ENCODE results near the gene GPR17. TPM values are rescaled to one million over a fixed set of nuclear protein-coding genes. Genes with fewer than 3 reads are reported as not detected.

GPR17 gene
- total and polyA plus RNA-seq, 4 donors: 0.03 to 0.14 (median 0.07) TPM; not detected in 1

GRCh38 chr2:127597046-127597983, 48.6 kb upstream of the GPR17 start:
- WGBS: 89% methylated on average over 17 of the region's 17 CpGs
- TF ChIP-seq, protein P1, sequence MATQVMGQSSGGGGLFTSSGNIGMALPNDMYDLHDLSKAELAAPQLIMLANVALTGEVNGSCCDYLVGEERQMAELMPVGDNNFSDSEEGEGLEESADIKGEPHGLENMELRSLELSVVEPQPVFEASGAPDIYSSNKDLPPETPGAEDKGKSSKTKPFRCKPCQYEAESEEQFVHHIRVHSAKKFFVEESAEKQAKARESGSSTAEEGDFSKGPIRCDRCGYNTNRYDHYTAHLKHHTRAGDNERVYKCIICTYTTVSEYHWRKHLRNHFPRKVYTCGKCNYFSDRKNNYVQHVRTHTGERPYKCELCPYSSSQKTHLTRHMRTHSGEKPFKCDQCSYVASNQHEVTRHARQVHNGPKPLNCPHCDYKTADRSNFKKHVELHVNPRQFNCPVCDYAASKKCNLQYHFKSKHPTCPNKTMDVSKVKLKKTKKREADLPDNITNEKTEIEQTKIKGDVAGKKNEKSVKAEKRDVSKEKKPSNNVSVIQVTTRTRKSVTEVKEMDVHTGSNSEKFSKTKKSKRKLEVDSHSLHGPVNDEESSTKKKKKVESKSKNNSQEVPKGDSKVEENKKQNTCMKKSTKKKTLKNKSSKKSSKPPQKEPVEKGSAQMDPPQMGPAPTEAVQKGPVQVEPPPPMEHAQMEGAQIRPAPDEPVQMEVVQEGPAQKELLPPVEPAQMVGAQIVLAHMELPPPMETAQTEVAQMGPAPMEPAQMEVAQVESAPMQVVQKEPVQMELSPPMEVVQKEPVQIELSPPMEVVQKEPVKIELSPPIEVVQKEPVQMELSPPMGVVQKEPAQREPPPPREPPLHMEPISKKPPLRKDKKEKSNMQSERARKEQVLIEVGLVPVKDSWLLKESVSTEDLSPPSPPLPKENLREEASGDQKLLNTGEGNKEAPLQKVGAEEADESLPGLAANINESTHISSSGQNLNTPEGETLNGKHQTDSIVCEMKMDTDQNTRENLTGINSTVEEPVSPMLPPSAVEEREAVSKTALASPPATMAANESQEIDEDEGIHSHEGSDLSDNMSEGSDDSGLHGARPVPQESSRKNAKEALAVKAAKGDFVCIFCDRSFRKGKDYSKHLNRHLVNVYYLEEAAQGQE (IDR thresholded peaks at IDR 0.05): no peak
- TF ChIP-seq RXRA (IDR thresholded peaks at IDR 0.05) (no peak), FOXA1 (IDR thresholded peaks at IDR 0.05) (no peak), HNF4A (conservative IDR thresholded peaks at IDR 0.05) (no peak), RAD21 (IDR thresholded peaks at IDR 0.05) (no peak), SP1 (IDR thresholded peaks at IDR 0.05) (no peak), YY1 (IDR thresholded peaks at IDR 0.05) (no peak), EGR1 (IDR thresholded peaks at IDR 0.05; ENCODE audit: low read depth in 2 of 2) (no peak), ATF3 (IDR thresholded peaks at IDR 0.05) (no peak), FOXA2 (IDR thresholded peaks at IDR 0.05) (no peak)
- TF ChIP-seq, protein P2, sequence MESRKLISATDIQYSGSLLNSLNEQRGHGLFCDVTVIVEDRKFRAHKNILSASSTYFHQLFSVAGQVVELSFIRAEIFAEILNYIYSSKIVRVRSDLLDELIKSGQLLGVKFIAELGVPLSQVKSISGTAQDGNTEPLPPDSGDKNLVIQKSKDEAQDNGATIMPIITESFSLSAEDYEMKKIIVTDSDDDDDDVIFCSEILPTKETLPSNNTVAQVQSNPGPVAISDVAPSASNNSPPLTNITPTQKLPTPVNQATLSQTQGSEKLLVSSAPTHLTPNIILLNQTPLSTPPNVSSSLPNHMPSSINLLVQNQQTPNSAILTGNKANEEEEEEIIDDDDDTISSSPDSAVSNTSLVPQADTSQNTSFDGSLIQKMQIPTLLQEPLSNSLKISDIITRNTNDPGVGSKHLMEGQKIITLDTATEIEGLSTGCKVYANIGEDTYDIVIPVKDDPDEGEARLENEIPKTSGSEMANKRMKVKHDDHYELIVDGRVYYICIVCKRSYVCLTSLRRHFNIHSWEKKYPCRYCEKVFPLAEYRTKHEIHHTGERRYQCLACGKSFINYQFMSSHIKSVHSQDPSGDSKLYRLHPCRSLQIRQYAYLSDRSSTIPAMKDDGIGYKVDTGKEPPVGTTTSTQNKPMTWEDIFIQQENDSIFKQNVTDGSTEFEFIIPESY (IDR thresholded peaks at IDR 0.05): no peak
- Histone ChIP-seq H3K9ac (ENCODE audit: low read depth in 1 of 2, low read length in 2 of 2) (no peak overlapping the region), H3K9me3 (ENCODE audit: control insufficient read depth in 4 of 4, low read length in 3 of 4) (peaks cover 0 to 3% (median 0%) of the 10 kb centered on the region in 4 donors), H3K27me3 (ENCODE audit: control insufficient read depth in 4 of 4, insufficient read depth in 4 of 4, low read length in 3 of 4) (no peaks in the 10 kb centered on the region), H3K4me1 (ENCODE audit: control insufficient read depth in 4 of 4, insufficient read depth in 4 of 4, low read length in 3 of 4) (no peaks in the 10 kb centered on the region), H3K36me3 (ENCODE audit: control insufficient read depth in 4 of 4, insufficient read depth in 3 of 4, low read depth in 1 of 4, low read length in 3 of 4) (no peaks in the 10 kb centered on the region), H3K4me3 (ENCODE audit: low read depth in 1 of 3, low read length in 3 of 3) (no peak overlapping the region), H3K27ac (ENCODE audit: low read depth in 1 of 2, low read length in 2 of 2) (no peak overlapping the region)
- DNase-seq (ENCODE audit: low spot score): no peak

GRCh38 chr2:127597984-127598380, 48.0 kb upstream of the GPR17 start:
- 82% methylated on average over 4 of the region's 4 CpGs for WGBS
- H3K4me1 ChIP-seq (ENCODE audit: control insufficient read depth in 4 of 4, insufficient read depth in 4 of 4, low read length in 3 of 4): no peaks in the 10 kb centered on the region
- H3K9ac ChIP-seq (ENCODE audit: low read depth in 1 of 2, low read length in 2 of 2): no peak overlapping the region
- DNase-seq (ENCODE audit: low spot score): no peak
- no peak overlapping the region for H3K4me3 ChIP-seq (ENCODE audit: low read depth in 1 of 3, low read length in 3 of 3)
- peaks cover 0 to 7% (median 0%) of the 10 kb centered on the region in 4 donors for H3K9me3 ChIP-seq (ENCODE audit: control insufficient read depth in 4 of 4, low read length in 3 of 4)
- H3K27me3 ChIP-seq (ENCODE audit: control insufficient read depth in 4 of 4, insufficient read depth in 4 of 4, low read length in 3 of 4): no peaks in the 10 kb centered on the region
- H3K27ac ChIP-seq (ENCODE audit: low read depth in 1 of 2, low read length in 2 of 2): no peak overlapping the region
- no peaks in the 10 kb centered on the region for H3K36me3 ChIP-seq (ENCODE audit: control insufficient read depth in 4 of 4, insufficient read depth in 3 of 4, low read depth in 1 of 4, low read length in 3 of 4)
- TF ChIP-seq, protein P2 (IDR thresholded peaks at IDR 0.05): no peak
- TF ChIP-seq RAD21 (IDR thresholded peaks at IDR 0.05): no peak
- no peak for TF ChIP-seq FOXA2 (IDR thresholded peaks at IDR 0.05)
- TF ChIP-seq, protein P3, sequence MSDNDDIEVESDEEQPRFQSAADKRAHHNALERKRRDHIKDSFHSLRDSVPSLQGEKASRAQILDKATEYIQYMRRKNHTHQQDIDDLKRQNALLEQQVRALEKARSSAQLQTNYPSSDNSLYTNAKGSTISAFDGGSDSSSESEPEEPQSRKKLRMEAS (IDR thresholded peaks at IDR 0.05): no peak
- TF ChIP-seq YY1 (IDR thresholded peaks at IDR 0.05): no peak
- no peak for TF ChIP-seq NR2F2 (IDR thresholded peaks at IDR 0.05)
- TF ChIP-seq ATF3 (IDR thresholded peaks at IDR 0.05): no peak
- no peak for TF ChIP-seq JUND (IDR thresholded peaks at IDR 0.05)
- no peak for TF ChIP-seq HNF4A (conservative IDR thresholded peaks at IDR 0.05)
- TF ChIP-seq, protein P4, sequence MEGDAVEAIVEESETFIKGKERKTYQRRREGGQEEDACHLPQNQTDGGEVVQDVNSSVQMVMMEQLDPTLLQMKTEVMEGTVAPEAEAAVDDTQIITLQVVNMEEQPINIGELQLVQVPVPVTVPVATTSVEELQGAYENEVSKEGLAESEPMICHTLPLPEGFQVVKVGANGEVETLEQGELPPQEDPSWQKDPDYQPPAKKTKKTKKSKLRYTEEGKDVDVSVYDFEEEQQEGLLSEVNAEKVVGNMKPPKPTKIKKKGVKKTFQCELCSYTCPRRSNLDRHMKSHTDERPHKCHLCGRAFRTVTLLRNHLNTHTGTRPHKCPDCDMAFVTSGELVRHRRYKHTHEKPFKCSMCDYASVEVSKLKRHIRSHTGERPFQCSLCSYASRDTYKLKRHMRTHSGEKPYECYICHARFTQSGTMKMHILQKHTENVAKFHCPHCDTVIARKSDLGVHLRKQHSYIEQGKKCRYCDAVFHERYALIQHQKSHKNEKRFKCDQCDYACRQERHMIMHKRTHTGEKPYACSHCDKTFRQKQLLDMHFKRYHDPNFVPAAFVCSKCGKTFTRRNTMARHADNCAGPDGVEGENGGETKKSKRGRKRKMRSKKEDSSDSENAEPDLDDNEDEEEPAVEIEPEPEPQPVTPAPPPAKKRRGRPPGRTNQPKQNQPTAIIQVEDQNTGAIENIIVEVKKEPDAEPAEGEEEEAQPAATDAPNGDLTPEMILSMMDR (IDR thresholded peaks at IDR 0.05; ENCODE audit: low read depth, low read length, missing input control): no peak
- no peak for TF ChIP-seq GABPA (IDR thresholded peaks at IDR 0.05 in 1 of 2, conservative IDR thresholded peaks at IDR 0.05 in 1 of 2)
- TF ChIP-seq SP1 (IDR thresholded peaks at IDR 0.05): no peak
- TF ChIP-seq FOXA1 (IDR thresholded peaks at IDR 0.05): no peak
- TF ChIP-seq EGR1 (IDR thresholded peaks at IDR 0.05; ENCODE audit: low read depth in 2 of 2): no peak

All from liver (tissue), 9 donors.